Epithelial cell of esophagus (primary cell): ENCODE measurements around the gene FAF2.
A peak's percentile ranks its signal among the peaks of the same experiment; 100 is the strongest.

Source experiments
- DNase-seq: peaks from one replicate; pipeline ENCODE4 v3.0.0; 2010; ENCODE audit warnings: low read depth
- H3K4me3 ChIP-seq: 2 replicates; pipeline ENCODE4 v1.5.1; 2011; ENCODE audit warnings: mild to moderate bottlenecking, low read length, control low read depth
- CTCF ChIP-seq: IDR thresholded peaks from 2 replicates; pipeline ENCODE4 v1.5.1; 2011; ENCODE audit warnings: low read depth, mild to moderate bottlenecking, low read length, control low read depth, inconsistent platforms; ENCODE audit not compliant: insufficient read depth; ENCODE audit errors: missing control alignments

Gene FAF2

GRCh38 chr5:176420086-176420485 lies 28.1 kb upstream of the FAF2 start:
- TF ChIP-seq CTCF, result no peak
- DNase-seq, result no peak
- H3K4me3 ChIP-seq, result no peak overlapping the region

- TF ChIP-seq CTCF, result no peak
- no peak overlapping the region for H3K4me3 ChIP-seq
- DNase-seq, result no peak
Observed at GRCh38 chr5:176420972-176421544, 27.1 kb upstream of the FAF2 start.

GRCh38 chr5:176424181-176424580 lies 24.0 kb upstream of the FAF2 start:
- no peak for DNase-seq
- no peak overlapping the region for H3K4me3 ChIP-seq
- TF ChIP-seq CTCF, result no peak

- no peak for TF ChIP-seq CTCF
- no peak for DNase-seq
- H3K4me3 ChIP-seq, result no peak overlapping the region
Observed at GRCh38 chr5:176425138-176425537, 23.0 kb upstream of the FAF2 start.

GRCh38 chr5:176425791-176426190 lies 22.4 kb upstream of the FAF2 start:
- H3K4me3 ChIP-seq, result no peak overlapping the region
- no peak for DNase-seq
- no peak for TF ChIP-seq CTCF

GRCh38 chr5:176426876-176427275 lies 21.3 kb upstream of the FAF2 start:
- TF ChIP-seq CTCF, result no peak
- no peak overlapping the region for H3K4me3 ChIP-seq
- no peak for DNase-seq

- H3K4me3 ChIP-seq, result no peak overlapping the region
- TF ChIP-seq CTCF, result no peak
- peak; percentile 52 for DNase-seq
Observed at GRCh38 chr5:176427971-176428370, 20.2 kb upstream of the FAF2 start.
